Measurements from ENCODE around the gene NBPF9. TPM values are rescaled to one million over a fixed set of nuclear protein-coding genes. Genes with fewer than 3 reads are reported as not detected.
"Not testable (repeated sequence)": the region's sequence is repeated elsewhere in the genome, so short reads cannot be mapped to it uniquely, and the experiment has no call there.

NBPF9 gene
- total RNA-seq, 1 donor from 2014 or later, result 15.0 TPM

- not testable (repeated sequence) for H3K9me3 Mint-ChIP-seq; H3K4me1 ChIP-seq; H2AFZ ChIP-seq (replicated peaks); H3F3A ChIP-seq (ENCODE audit: low read depth); H3K79me2 ChIP-seq (ENCODE audit: low read depth); DNase-seq (ENCODE audit: low spot score); H3K27ac Mint-ChIP-seq; H3K27ac ChIP-seq; H3K4me3 Mint-ChIP-seq; H3K27me3 Mint-ChIP-seq (ENCODE audit: insufficient read depth, low read depth); H3K4me3 ChIP-seq; H3K9me3 ChIP-seq (ENCODE audit: low read depth); H3K9ac ChIP-seq; H3K4me1 Mint-ChIP-seq; H3K27me3 ChIP-seq; H4K20me1 ChIP-seq (ENCODE audit: low read depth); H3K36me3 ChIP-seq; H3K4me2 ChIP-seq; H3K36me3 Mint-ChIP-seq
- peak; percentile 23 for TF ChIP-seq CTCF (IDR thresholded peaks at IDR 0.05)
These were observed 27.7 kb downstream of the NBPF9 start for GRCh38 chr1:149075505-149076127.

DNA sequence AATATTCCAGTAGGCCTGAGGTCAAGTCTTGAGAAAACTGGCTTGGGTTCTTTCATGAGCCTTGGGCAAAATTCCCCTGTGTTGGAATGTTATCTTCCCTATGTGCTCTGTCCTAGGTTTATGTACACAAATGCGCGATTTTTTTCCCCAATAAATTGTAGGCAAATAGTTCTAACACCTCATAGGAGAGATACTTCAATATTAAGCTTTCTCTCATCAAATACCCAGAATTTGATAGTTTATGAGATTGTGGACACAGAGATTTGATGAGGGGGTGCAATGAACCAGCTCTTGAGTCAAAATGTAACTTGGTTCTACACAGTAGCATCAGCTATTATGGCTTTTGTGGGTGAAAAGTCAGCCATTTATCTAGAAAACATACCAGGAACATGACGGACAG is 38.7 kb downstream of the NBPF9 start:
- H3K4me1 Mint-ChIP-seq; H4K20me1 ChIP-seq (ENCODE audit: low read depth): not testable (repeated sequence)

DNA sequence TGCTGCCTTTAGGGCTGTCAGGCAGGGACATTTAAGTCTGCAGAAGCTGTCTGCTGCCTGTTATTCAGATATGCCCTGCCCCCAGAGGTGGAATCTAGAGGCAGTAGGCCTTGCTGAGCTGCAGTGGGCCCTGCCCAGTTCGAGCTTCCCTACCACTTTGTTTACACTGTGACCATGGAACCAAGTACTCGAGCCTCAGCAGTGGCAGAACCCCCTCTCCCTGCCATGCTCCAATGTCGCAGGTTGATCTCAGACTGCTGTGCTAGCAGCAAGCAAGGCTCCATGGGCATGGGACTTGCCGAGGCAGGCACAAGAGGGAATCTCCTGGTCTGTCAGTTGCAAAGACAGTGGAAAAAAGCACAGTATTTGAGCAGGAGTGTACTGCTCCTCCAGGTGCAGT is 60.3 kb downstream of the NBPF9 start:
- not testable (repeated sequence) for H3K36me3 ChIP-seq; H3K79me2 ChIP-seq (ENCODE audit: low read depth); H3K4me3 Mint-ChIP-seq; H4K20me1 ChIP-seq (ENCODE audit: low read depth); H3K27me3 ChIP-seq; H3K36me3 Mint-ChIP-seq; H3K9me3 ChIP-seq (ENCODE audit: low read depth); H3K27ac Mint-ChIP-seq; H2AFZ ChIP-seq (replicated peaks); H3F3A ChIP-seq (ENCODE audit: low read depth); H3K4me1 Mint-ChIP-seq; H3K9ac ChIP-seq; H3K27me3 Mint-ChIP-seq (ENCODE audit: insufficient read depth, low read depth); DNase-seq (ENCODE audit: low spot score); H3K4me2 ChIP-seq; H3K4me3 ChIP-seq; H3K27ac ChIP-seq; H3K9me3 Mint-ChIP-seq; H3K4me1 ChIP-seq

More for the DNA sequence above, 38.7 kb downstream of the NBPF9 start:
- not testable (repeated sequence) for H3K36me3 Mint-ChIP-seq; H3K36me3 ChIP-seq; H3K4me3 Mint-ChIP-seq; H3K9me3 Mint-ChIP-seq; H3K27me3 ChIP-seq; H3K27ac ChIP-seq; DNase-seq (ENCODE audit: low spot score); H3K4me2 ChIP-seq; H3F3A ChIP-seq (ENCODE audit: low read depth); H3K79me2 ChIP-seq (ENCODE audit: low read depth); H3K9ac ChIP-seq; H3K9me3 ChIP-seq (ENCODE audit: low read depth); H3K4me1 ChIP-seq; H3K27me3 Mint-ChIP-seq (ENCODE audit: insufficient read depth, low read depth); H3K27ac Mint-ChIP-seq; H2AFZ ChIP-seq (replicated peaks); H3K4me3 ChIP-seq

DNA sequence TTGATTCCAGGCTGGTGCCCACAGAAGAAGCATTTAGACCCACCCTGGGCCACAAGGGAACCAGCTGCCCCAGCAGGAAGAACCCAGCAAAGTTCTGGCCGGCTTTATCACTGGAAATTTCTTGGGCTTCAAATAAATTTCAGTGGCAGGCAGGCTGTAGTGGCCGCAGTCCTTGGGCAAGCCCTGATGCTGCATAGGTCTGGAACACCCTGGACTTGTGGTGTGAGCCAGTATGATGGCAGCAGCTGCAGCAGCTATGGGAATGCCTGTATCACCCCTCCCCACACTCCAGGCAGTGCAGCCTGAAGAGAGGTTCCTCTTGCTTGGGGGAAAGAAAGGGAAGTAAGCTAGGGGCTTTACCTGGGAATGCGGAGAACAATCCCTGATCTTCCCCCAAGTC is 69.4 kb downstream of the NBPF9 start:
- H3K36me3 ChIP-seq; H3K27ac ChIP-seq; H3F3A ChIP-seq (ENCODE audit: low read depth); H3K4me2 ChIP-seq; H2AFZ ChIP-seq (replicated peaks); H3K9me3 Mint-ChIP-seq; H3K9me3 ChIP-seq (ENCODE audit: low read depth); H3K36me3 Mint-ChIP-seq; H3K79me2 ChIP-seq (ENCODE audit: low read depth); DNase-seq (ENCODE audit: low spot score); H3K9ac ChIP-seq; H3K4me1 ChIP-seq; H3K27me3 ChIP-seq; H3K4me3 ChIP-seq; H3K27me3 Mint-ChIP-seq (ENCODE audit: insufficient read depth, low read depth); H3K4me3 Mint-ChIP-seq; H3K27ac Mint-ChIP-seq; H4K20me1 ChIP-seq (ENCODE audit: low read depth); H3K4me1 Mint-ChIP-seq: not testable (repeated sequence)

- H3K4me1 Mint-ChIP-seq; H3K27ac Mint-ChIP-seq; H3K27ac ChIP-seq; H4K20me1 ChIP-seq (ENCODE audit: low read depth); H3K4me3 Mint-ChIP-seq; H3K79me2 ChIP-seq (ENCODE audit: low read depth); H3K9me3 ChIP-seq (ENCODE audit: low read depth); H3K4me3 ChIP-seq; H3K9me3 Mint-ChIP-seq; H3K4me1 ChIP-seq; H3K36me3 ChIP-seq; DNase-seq (ENCODE audit: low spot score); H3K36me3 Mint-ChIP-seq; H3K27me3 Mint-ChIP-seq (ENCODE audit: insufficient read depth, low read depth); H3K27me3 ChIP-seq; H3K4me2 ChIP-seq; H3K9ac ChIP-seq; H3F3A ChIP-seq (ENCODE audit: low read depth); H2AFZ ChIP-seq (replicated peaks): not testable (repeated sequence)
These were observed 79.0 kb downstream of the NBPF9 start for GRCh38 chr1:149024327-149024726.

- H2AFZ ChIP-seq (replicated peaks); H3K4me1 ChIP-seq; DNase-seq (ENCODE audit: low spot score); H3K9ac ChIP-seq; H3K4me3 ChIP-seq; H3K27me3 ChIP-seq; H3K36me3 Mint-ChIP-seq; H3K9me3 ChIP-seq (ENCODE audit: low read depth); H3K27ac Mint-ChIP-seq; H3K4me3 Mint-ChIP-seq; H3F3A ChIP-seq (ENCODE audit: low read depth); H3K9me3 Mint-ChIP-seq; H3K27me3 Mint-ChIP-seq (ENCODE audit: insufficient read depth, low read depth); H3K4me1 Mint-ChIP-seq; H3K36me3 ChIP-seq; H4K20me1 ChIP-seq (ENCODE audit: low read depth); H3K4me2 ChIP-seq; H3K79me2 ChIP-seq (ENCODE audit: low read depth); H3K27ac ChIP-seq: not testable (repeated sequence)
These were observed 84.8 kb downstream of the NBPF9 start for GRCh38 chr1:149018577-149018976.

DNA sequence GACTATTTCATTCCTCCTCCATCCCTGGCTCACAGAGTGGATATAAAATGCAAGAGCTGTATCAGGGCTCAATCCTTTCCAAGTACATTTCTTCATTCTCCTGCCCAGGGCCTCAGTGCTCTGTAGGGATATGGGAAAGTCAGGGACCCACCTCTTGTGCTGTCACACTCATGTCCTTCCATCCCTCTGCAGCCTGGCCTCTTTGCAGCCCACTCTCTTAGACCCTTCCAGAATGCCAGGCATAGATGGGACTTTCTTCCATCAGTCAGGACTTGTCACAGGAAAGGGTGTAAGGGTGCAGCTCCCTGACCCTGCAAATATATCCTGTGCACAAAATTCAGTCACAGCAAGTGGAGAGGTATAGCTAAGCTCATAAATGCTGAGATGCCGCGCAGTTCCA is 86.7 kb downstream of the NBPF9 start:
- not testable (repeated sequence) for H3K9me3 Mint-ChIP-seq; H3K9ac ChIP-seq; H3K4me3 Mint-ChIP-seq; H3K4me1 Mint-ChIP-seq; H3K36me3 Mint-ChIP-seq; H4K20me1 ChIP-seq (ENCODE audit: low read depth); H3K4me2 ChIP-seq; H3F3A ChIP-seq (ENCODE audit: low read depth); DNase-seq (ENCODE audit: low spot score); H3K4me1 ChIP-seq; H3K9me3 ChIP-seq (ENCODE audit: low read depth); H3K27ac ChIP-seq; H2AFZ ChIP-seq (replicated peaks); H3K4me3 ChIP-seq; H3K27ac Mint-ChIP-seq; H3K79me2 ChIP-seq (ENCODE audit: low read depth); H3K27me3 ChIP-seq; H3K27me3 Mint-ChIP-seq (ENCODE audit: insufficient read depth, low read depth); H3K36me3 ChIP-seq

DNA sequence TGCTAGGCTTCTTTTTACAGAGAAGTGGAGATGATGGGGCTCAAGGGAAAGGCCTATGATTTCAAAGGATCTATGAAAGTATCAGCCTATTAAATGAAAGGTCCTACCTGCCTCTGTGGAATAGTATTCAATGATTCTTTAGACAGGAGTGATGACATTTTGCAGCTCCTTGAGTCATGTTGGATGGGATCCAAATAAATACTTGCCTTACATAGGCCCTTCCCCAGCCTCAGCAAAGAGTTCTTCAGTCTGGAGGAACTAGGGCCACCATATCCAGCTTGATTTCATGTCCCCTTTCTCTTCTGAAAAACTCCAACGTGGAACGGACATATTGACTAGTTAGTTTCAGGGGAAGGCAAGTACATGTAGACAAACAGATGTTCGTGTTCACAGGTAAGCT is 87.8 kb downstream of the NBPF9 start:
- DNase-seq (ENCODE audit: low spot score); H3K4me3 Mint-ChIP-seq; H3K4me1 ChIP-seq; H4K20me1 ChIP-seq (ENCODE audit: low read depth); H3K9me3 Mint-ChIP-seq; H3K9ac ChIP-seq; H3K4me1 Mint-ChIP-seq; H3K9me3 ChIP-seq (ENCODE audit: low read depth); H3K27me3 Mint-ChIP-seq (ENCODE audit: insufficient read depth, low read depth); H3K27me3 ChIP-seq; H3K36me3 Mint-ChIP-seq; H3K27ac Mint-ChIP-seq; H3K36me3 ChIP-seq; H3K4me2 ChIP-seq; H3K4me3 ChIP-seq; H2AFZ ChIP-seq (replicated peaks); H3K27ac ChIP-seq; H3F3A ChIP-seq (ENCODE audit: low read depth); H3K79me2 ChIP-seq (ENCODE audit: low read depth): not testable (repeated sequence)
